HUES48 (cell line): ENCODE results near the gene PCARE.

Experiments used
- H3K27ac ChIP-seq: one replicate; pipeline ENCODE4 v1.7.0; 2013; ENCODE audit warnings: low read depth, low read length, inconsistent platforms
- H3K27me3 ChIP-seq: 2 replicates; pipeline ENCODE4 v1.6.1; 2013; ENCODE audit warnings: mild to moderate bottlenecking, low read length; ENCODE audit not compliant: control insufficient read depth, insufficient read depth
- H3K36me3 ChIP-seq: 2 replicates; pipeline ENCODE4 v1.6.1; 2013; ENCODE audit warnings: low read length; ENCODE audit not compliant: control insufficient read depth, insufficient read depth
- H3K4me1 ChIP-seq: 2 replicates; pipeline ENCODE4 v1.6.1; 2013; ENCODE audit warnings: mild to moderate bottlenecking, low read length; ENCODE audit not compliant: control insufficient read depth, insufficient read depth
- H3K4me3 ChIP-seq: 2 replicates; pipeline ENCODE4 v1.5.1; 2013; ENCODE audit warnings: mild to moderate bottlenecking, low read depth, low read length
- H3K9ac ChIP-seq: 2 replicates; pipeline ENCODE4 v1.6.1; 2013; ENCODE audit warnings: mild to moderate bottlenecking, low read depth, low read length, moderate library complexity
- H3K9me3 ChIP-seq: 2 replicates; pipeline ENCODE4 v1.6.1; 2013; ENCODE audit warnings: low read length; ENCODE audit not compliant: control insufficient read depth, insufficient read depth

The PCARE gene

DNA sequence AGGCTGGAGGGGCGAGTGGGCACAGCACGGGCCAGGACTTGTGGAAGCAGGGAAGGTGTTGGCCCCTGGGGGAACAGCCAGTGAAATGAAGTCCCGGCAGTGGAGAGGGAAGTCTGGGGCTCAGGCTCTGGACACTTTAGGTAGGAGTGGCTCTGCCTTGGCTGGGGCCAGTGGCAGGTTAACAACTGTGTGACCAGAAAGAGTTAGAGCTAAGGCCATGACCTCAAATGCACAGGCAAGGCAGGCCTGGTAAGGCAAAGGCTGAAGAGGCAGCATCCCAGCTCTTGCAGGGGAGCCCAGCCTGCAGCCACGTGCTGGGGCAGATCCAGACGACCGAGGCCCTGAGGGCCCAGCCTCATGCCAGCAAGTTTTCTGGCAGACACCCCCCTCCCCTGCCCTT lies 21.5 kb downstream of the PCARE start:
- no peaks in the 10 kb centered on the region for H3K9me3 ChIP-seq
- peak overlapping the region; percentile 27 for H3K27ac ChIP-seq
- H3K36me3 ChIP-seq = no peaks in the 10 kb centered on the region
- no peak overlapping the region for H3K9ac ChIP-seq
- H3K4me3 ChIP-seq = no peak overlapping the region
- H3K4me1 ChIP-seq = peaks cover 6% of the 10 kb centered on the region
- H3K27me3 ChIP-seq = no peaks in the 10 kb centered on the region

DNA sequence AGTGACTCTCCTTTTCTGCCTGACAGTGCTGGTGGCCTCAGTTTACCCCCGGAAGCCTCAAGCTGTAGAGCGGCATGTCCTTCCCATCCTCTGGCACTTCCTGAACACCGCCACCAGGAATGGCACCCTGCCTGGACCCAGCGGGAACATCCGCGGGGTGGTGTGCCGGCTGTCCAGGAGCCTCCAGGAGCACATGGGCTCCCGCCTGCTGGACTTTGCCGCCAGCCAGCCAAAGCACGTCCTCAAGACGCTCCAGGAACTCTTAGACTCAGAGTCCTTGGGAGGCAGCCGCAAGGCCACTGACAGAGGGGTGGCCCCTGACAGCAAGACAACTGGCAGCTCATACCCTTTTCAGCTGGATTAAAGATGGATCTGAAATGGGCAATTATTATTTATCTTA lies 22.6 kb downstream of the PCARE start:
- no peak overlapping the region for H3K4me3 ChIP-seq
- H3K27me3 ChIP-seq = no peaks in the 10 kb centered on the region
- H3K9ac ChIP-seq = no peak overlapping the region
- H3K4me1 ChIP-seq = peaks cover 6% of the 10 kb centered on the region
- no peaks in the 10 kb centered on the region for H3K36me3 ChIP-seq
- H3K27ac ChIP-seq = no peak overlapping the region
- H3K9me3 ChIP-seq = no peaks in the 10 kb centered on the region

GRCh38 chr2:29050591-29050990 lies 23.7 kb downstream of the PCARE start:
- no peaks in the 10 kb centered on the region for H3K36me3 ChIP-seq
- H3K27ac ChIP-seq = no peak overlapping the region
- no peaks in the 10 kb centered on the region for H3K27me3 ChIP-seq
- H3K4me1 ChIP-seq = peaks cover 6% of the 10 kb centered on the region
- no peak overlapping the region for H3K4me3 ChIP-seq
- no peak overlapping the region for H3K9ac ChIP-seq
- H3K9me3 ChIP-seq = no peaks in the 10 kb centered on the region

GRCh38 chr2:29047083-29047845 lies 27.1 kb downstream of the PCARE start:
- H3K27ac ChIP-seq = no peak overlapping the region
- no peaks in the 10 kb centered on the region for H3K36me3 ChIP-seq
- no peaks in the 10 kb centered on the region for H3K4me1 ChIP-seq
- H3K9me3 ChIP-seq = no peaks in the 10 kb centered on the region
- no peak overlapping the region for H3K9ac ChIP-seq
- H3K27me3 ChIP-seq = no peaks in the 10 kb centered on the region
- no peak overlapping the region for H3K4me3 ChIP-seq

DNA sequence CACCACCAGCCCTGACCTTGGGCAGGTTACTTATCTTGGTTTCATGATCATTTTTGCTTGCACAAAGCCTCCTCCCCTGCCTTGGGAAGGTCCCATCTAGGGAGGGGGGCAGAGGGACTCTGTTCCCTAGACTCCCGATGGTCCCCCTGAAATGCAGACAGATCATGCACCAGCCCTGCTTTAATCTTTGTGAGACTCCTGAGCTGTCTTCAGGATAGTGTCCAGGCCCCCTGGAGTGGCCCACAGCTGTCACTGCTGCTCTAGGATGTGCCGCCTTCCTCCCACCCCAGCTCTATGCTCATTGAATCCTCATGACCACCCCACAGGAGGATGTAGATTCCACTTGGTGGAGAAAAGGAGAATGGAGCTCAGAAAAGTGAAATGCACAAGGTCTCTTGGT lies 28.0 kb downstream of the PCARE start:
- no peak overlapping the region for H3K4me3 ChIP-seq
- H3K9ac ChIP-seq = no peak overlapping the region
- no peaks in the 10 kb centered on the region for H3K36me3 ChIP-seq
- H3K27ac ChIP-seq = no peak overlapping the region
- H3K4me1 ChIP-seq = no peaks in the 10 kb centered on the region
- no peaks in the 10 kb centered on the region for H3K9me3 ChIP-seq
- no peaks in the 10 kb centered on the region for H3K27me3 ChIP-seq

DNA sequence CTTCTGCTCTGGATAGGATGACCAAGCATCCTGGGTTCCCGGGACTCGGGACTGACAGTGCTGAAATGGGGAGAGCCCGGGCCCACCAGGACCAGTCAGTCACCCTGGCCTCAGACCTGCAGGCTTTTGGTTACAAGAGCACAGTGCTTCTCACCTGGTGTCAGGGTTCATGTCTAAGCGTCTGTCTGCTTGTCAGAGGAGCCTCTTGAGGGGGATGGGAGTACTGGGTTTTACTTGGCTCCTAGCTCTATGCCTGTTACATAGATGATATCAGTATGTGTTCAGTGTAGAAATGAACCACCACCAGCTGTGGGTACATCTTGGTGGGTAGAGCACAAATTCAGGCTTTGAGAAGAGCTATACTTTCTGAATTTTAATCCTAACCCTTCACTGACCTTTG lies 29.9 kb downstream of the PCARE start:
- Histone ChIP-seq H3K9me3 (no peaks in the 10 kb centered on the region), H3K27me3 (no peaks in the 10 kb centered on the region), H3K27ac (no peak overlapping the region), H3K36me3 (no peaks in the 10 kb centered on the region), H3K9ac (no peak overlapping the region), H3K4me3 (no peak overlapping the region), H3K4me1 (no peaks in the 10 kb centered on the region)

GRCh38 chr2:29042561-29043075 lies 31.7 kb downstream of the PCARE start:
- Histone ChIP-seq H3K4me1 (no peaks in the 10 kb centered on the region), H3K27me3 (no peaks in the 10 kb centered on the region), H3K27ac (no peak overlapping the region), H3K9ac (no peak overlapping the region), H3K9me3 (no peaks in the 10 kb centered on the region), H3K36me3 (no peaks in the 10 kb centered on the region), H3K4me3 (no peak overlapping the region)

DNA sequence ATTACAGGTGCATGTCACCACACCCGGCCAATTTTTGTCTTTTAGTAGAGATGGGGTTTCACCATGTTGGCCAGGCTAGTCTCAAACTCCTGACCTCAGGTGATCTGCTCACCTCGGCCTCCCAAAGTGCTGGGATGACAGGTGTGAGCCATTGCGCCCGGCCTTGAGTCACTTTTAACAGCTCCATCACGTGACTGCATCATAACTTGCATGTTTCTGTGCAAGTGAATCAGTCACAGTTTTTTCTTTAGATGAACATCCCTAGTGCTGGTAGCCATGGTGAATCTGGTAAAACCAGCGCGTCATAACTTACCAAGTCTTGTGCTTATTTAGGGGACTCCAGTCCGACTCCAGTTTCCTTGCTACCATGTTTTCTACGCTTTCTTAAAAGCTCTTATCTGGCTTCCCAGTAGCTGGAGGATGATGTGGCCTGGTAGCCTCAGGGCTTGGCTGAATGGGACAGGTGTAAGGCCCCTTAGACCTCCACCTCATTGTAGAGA lies 33.1 kb downstream of the PCARE start:
- no peaks in the 10 kb centered on the region for H3K9me3 ChIP-seq
- no peaks in the 10 kb centered on the region for H3K27me3 ChIP-seq
- no peak overlapping the region for H3K9ac ChIP-seq
- H3K27ac ChIP-seq = no peak overlapping the region
- no peaks in the 10 kb centered on the region for H3K4me1 ChIP-seq
- H3K4me3 ChIP-seq = no peak overlapping the region
- no peaks in the 10 kb centered on the region for H3K36me3 ChIP-seq

DNA sequence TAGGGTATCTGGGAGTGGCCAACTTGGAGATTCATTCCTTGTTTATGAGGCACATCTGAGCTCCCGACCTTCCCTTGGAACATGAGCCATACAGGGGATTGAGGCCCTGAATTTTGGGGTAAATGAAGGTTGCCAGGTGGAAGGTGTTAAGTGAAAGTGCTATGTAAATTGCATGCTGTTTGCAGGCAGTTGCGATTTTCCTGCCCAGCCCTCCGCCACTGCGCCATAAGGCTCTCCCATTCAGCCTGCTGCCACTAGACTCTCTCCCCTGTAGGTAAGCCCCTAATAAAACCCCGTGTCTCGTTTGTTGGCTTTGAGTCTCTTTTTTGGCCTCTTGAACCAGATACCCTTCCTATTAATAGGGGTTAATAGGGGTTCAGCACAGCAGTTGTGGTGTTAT lies 33.8 kb downstream of the PCARE start:
- Histone ChIP-seq H3K36me3 (no peaks in the 10 kb centered on the region), H3K27ac (no peak overlapping the region), H3K27me3 (no peaks in the 10 kb centered on the region), H3K4me1 (no peaks in the 10 kb centered on the region), H3K9me3 (no peaks in the 10 kb centered on the region), H3K4me3 (no peak overlapping the region), H3K9ac (no peak overlapping the region)

GRCh38 chr2:29039718-29040480 lies 34.4 kb downstream of the PCARE start:
- H3K4me3 ChIP-seq = no peak overlapping the region
- H3K9ac ChIP-seq = no peak overlapping the region
- H3K36me3 ChIP-seq = no peaks in the 10 kb centered on the region
- no peaks in the 10 kb centered on the region for H3K27me3 ChIP-seq
- H3K27ac ChIP-seq = no peak overlapping the region
- H3K9me3 ChIP-seq = no peaks in the 10 kb centered on the region
- no peaks in the 10 kb centered on the region for H3K4me1 ChIP-seq
